Right ventricle myocardium inferior (tissue), 1 donor: Measurements from ENCODE around the gene ZNF322. TPM values are rescaled to one million over a fixed set of nuclear protein-coding genes. Genes with fewer than 3 reads are reported as not detected.
A peak's percentile ranks its signal among the peaks of the same experiment; 100 is the strongest.
"Not testable (repeated sequence)": the region's sequence is repeated elsewhere in the genome, so short reads cannot be mapped to it uniquely, and the experiment has no call there.

Source experiments
- ATAC-seq: fragments of 200-7000 bp; cut with Tn5 transposase; one replicate; pipeline ENCODE4 v1.9.1; 2020; ENCODE audit warnings: mild to moderate bottlenecking, moderate library complexity
- DNase-seq: peaks from one replicate; pipeline ENCODE4 v3.0.0; 2021; ENCODE audit errors: missing footprints
- intact Hi-C: fragments of 100-400 bp; cut with DNase I; formaldehyde crosslinking; loops from one replicate; pipeline ENCODE4 v1.11.0; 2022
- long read RNA-seq: library from polyadenylated mRNA; unstranded; transcript quantifications from one replicate; pipeline ENCODE4 v2.0.0, GENCODE V29; 2021
- total RNA-seq: library from RNA; stranded (reverse); fragmentation: NEBNext Ultra II Directional; extraction: Animal tissue kit (Norgen Biotek cat#: 25700); gene quantifications from one replicate; pipeline ENCODE4 v1.2.1, GENCODE V29; 2021
- donor health status: DM: no; HTN: yes; CAD: no; lungs with severe emphysema.

Gene ZNF322
- total RNA-seq, result 14.2 TPM
- long read RNA-seq, full-length matches to known transcripts, result 6 of 7 reads
- long read RNA-seq, partial matches to known transcripts, result 0 of 7 reads
- long read RNA-seq, other reads (novel, unspliced or antisense), result 1 of 7 reads

GRCh38 chr6:26659042-26659999, at the start of gene ZNF322:
Gene ZNF322, minus strand, starts transcription at chr6:26659746. Its CDS starts 21,193 bp downstream, at chr6:26638553.
- ATAC-seq, result peak; percentile 100
- intact Hi-C loops, result no loop called here
- DNase-seq, result peak; percentile 98

- DNase-seq, intact Hi-C loops, ATAC-seq: not testable (repeated sequence)
These were observed 46.2 kb upstream of the ZNF322 start for GRCh38 chr6:26705780-26706179.

GRCh38 chr6:26705352-26705751, 45.8 kb upstream of the ZNF322 start:
- DNase-seq, intact Hi-C loops, ATAC-seq: not testable (repeated sequence)

GRCh38 chr6:26701023-26701747, 41.6 kb upstream of the ZNF322 start:
- ATAC-seq, intact Hi-C loops, DNase-seq: not testable (repeated sequence)

- ATAC-seq, intact Hi-C loops: not testable (repeated sequence)
These were observed 38.0 kb upstream of the ZNF322 start for GRCh38 chr6:26697496-26697895.

GRCh38 chr6:26689324-26689947, 29.9 kb upstream of the ZNF322 start:
- DNase-seq, ATAC-seq, intact Hi-C loops: not testable (repeated sequence)

More at GRCh38 chr6:26697496-26697895, 38.0 kb upstream of the ZNF322 start:
- not testable (repeated sequence) for DNase-seq

- DNase-seq, ATAC-seq, intact Hi-C loops: not testable (repeated sequence)
These were observed 23.0 kb upstream of the ZNF322 start for GRCh38 chr6:26682435-26683042.

- intact Hi-C loops, ATAC-seq, DNase-seq: not testable (repeated sequence)
These were observed 13.7 kb upstream of the ZNF322 start for GRCh38 chr6:26673287-26673686.

GRCh38 chr6:26670558-26670957, 11.0 kb upstream of the ZNF322 start:
- intact Hi-C loops, ATAC-seq, DNase-seq: not testable (repeated sequence)

GRCh38 chr6:26670003-26670402, 10.5 kb upstream of the ZNF322 start:
- DNase-seq, intact Hi-C loops, ATAC-seq: not testable (repeated sequence)

GRCh38 chr6:26660000-26660361, 435 bp upstream of the ZNF322 start:
- DNase-seq (no peak), ATAC-seq (no peak)
- intact Hi-C loops, result no loop called here

GRCh38 chr6:26657256-26657655, 2.3 kb downstream of the ZNF322 start:
- intact Hi-C loops, result no loop called here
- ATAC-seq (no peak), DNase-seq (no peak)

- no peak for DNase-seq
- no peak for ATAC-seq
- intact Hi-C loops, result no loop called here
These were observed 6.5 kb downstream of the ZNF322 start for GRCh38 chr6:26653007-26653406.

GRCh38 chr6:26651133-26651781, 8.3 kb downstream of the ZNF322 start:
- intact Hi-C loops, result no loop called here
- DNase-seq, result no peak
- no peak for ATAC-seq

GRCh38 chr6:26646074-26646473, 13.5 kb downstream of the ZNF322 start:
- ATAC-seq, result no peak
- intact Hi-C loops, result no loop called here
- no peak for DNase-seq

GRCh38 chr6:26640806-26641205, 18.7 kb downstream of the ZNF322 start:
- intact Hi-C loops, result no loop called here
- DNase-seq, result no peak
- ATAC-seq, result no peak

GRCh38 chr6:26629359-26629758, 30.2 kb downstream of the ZNF322 start:
- DNase-seq (no peak), ATAC-seq (no peak)
- intact Hi-C loops, result no loop called here

- intact Hi-C loops, result no loop called here
These were observed 31.7 kb downstream of the ZNF322 start for GRCh38 chr6:26627843-26628242.

More at GRCh38 chr6:26627843-26628242, 31.7 kb downstream of the ZNF322 start:
- DNase-seq, result no peak
- no peak for ATAC-seq
